Sigmoid colon (tissue), 7 donors: ENCODE data around the gene CHD3. TPM values are rescaled to one million over a fixed set of nuclear protein-coding genes. Genes with fewer than 3 reads are reported as not detected.

Source experiments
- DNase-seq: peaks from one replicate; pipeline ENCODE4 v3.0.0-alpha.2; 2019
- H3K27ac ChIP-seq, 4 donors: fragments of 200-600 bp; sonication (generic); one replicate each; pipeline ENCODE4 v1.5.1; 2016 to 2019; ENCODE audit warnings: mild to moderate bottlenecking in 1 of 4
- H3K27me3 ChIP-seq, 3 donors: fragments of 200-600 bp; sonication (generic); one replicate each; pipeline ENCODE4 v1.5.1; 2019; ENCODE audit warnings: mild to moderate bottlenecking in 1 of 3
- H3K36me3 ChIP-seq, 4 donors: fragments of 200-600 bp; sonication (generic); one replicate each; pipeline ENCODE4 v1.5.1; 2016 to 2019
- H3K4me1 ChIP-seq, 4 donors: fragments of 200-600 bp; sonication (generic); one replicate each; pipeline ENCODE4 v1.5.1; 2017 to 2019
- H3K4me3 ChIP-seq, 4 donors: fragments of 200-600 bp; sonication (generic); one replicate each; pipeline ENCODE4 v1.5.1; 2017 to 2019; ENCODE audit warnings: mild to moderate bottlenecking in 2 of 4, moderate library complexity in 1 of 4
- H3K9me3 ChIP-seq, 4 donors: fragments of 200-600 bp in 3 of 4; sonication (generic) in 3 of 4; one replicate each; pipeline versions ENCODE4 v1.5.1 to v1.6.1; 2013 to 2019
- EP300 ChIP-seq, 4 donors: sonication (generic); formaldehyde crosslinking; IDR thresholded peaks; one replicate each; pipeline ENCODE4 v1.6.1; 2017; ENCODE audit warnings: antibody characterized with exemption in 4 of 4
- POLR2A ChIP-seq, 2 donors: fragments of 450-650 bp; IDR thresholded peaks; one replicate each; pipeline ENCODE4 v1.6.1; 2016; ENCODE audit warnings: antibody characterized with exemption in 2 of 2, mild to moderate bottlenecking in 2 of 2, moderate library complexity in 2 of 2
- POLR2AphosphoS5 ChIP-seq, 4 donors: sonication (generic); formaldehyde crosslinking; IDR thresholded peaks; one replicate each; pipeline ENCODE4 v1.6.1; 2017; ENCODE audit warnings: antibody characterized with exemption in 4 of 4
- WGBS, 2 donors: extraction: QIAGEN DNeasy Blood & Tissue Kit; methylation state at CpG; one replicate each; pipeline ENCODE4 v1.1.7; 2013; 5-methylcytosine and 5-hydroxymethylcytosine counted together
- intact Hi-C: fragments of 100-400 bp; cut with DNase I; formaldehyde crosslinking; loops from one replicate; pipeline ENCODE4 v1.15.1; 2023
- polyA plus RNA-seq, 3 donors: library from polyadenylated mRNA; stranded (reverse); fragments of 200-250 nt; gene quantifications; one replicate each; pipeline ENCODE4 v1.2.3, GENCODE V29; 2013
- total RNA-seq, 4 donors: library from RNA; depleted of rRNA; stranded (reverse); fragments of >200 nt; gene quantifications; one replicate each; pipeline ENCODE4 v1.1.0, GENCODE V29; 2016
- TF ChIP-seq, protein P1 (sequence below), 4 experiments: fragments of 450-650 bp in 3 of 4; fragments of 200-600 bp in 1 of 4; IDR thresholded peaks; one replicate each; pipeline ENCODE4 v1.5.1; 2016 to 2019; ENCODE audit warnings: antibody characterized with exemption in 4 of 4, mild to moderate bottlenecking in 3 of 4, moderate library complexity in 2 of 4
- donor health status: healthy with polysubstance abuse.
- donor health status: Bipolar disorder and iron deficiency.
- donor health status: healthy.

CHD3 gene
- total and polyA plus RNA-seq, 7 donors, result 33.8 to 147 (median 97.2) TPM

DNA sequence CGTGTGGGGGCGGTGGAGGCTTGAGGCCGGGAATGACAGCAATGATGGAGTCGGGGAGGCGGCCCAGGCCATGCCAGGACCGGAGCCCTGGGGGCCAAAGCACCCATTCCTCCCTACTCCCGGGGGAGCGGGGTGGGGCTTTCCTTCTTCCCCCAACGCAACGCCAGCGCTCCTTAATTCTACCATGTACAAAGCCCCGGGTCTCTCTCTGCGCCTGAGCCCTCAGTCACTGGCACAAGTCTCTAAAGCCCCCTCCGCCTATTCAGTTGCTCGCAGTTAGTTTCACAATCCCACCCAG lies 27.7 kb downstream of the CHD3 start:
- Histone ChIP-seq H3K9me3 (no peaks in the 10 kb centered on the region), H3K4me3 (peak overlapping the region; percentile 29 to 59 (median 50)), H3K4me1 (peaks cover 4 to 31% (median 21%) of the 10 kb centered on the region in 4 donors), H3K36me3 (peaks cover 0 to 11% (median 8%) of the 10 kb centered on the region in 4 donors), H3K27me3 (no peaks in the 10 kb centered on the region), H3K27ac (peak overlapping the region; percentile 93 to 99 (median 96))
- 49 to 52% methylated on average over 15 of the region's 15 CpGs for WGBS, 2 donors
- TF ChIP-seq POLR2AphosphoS5 (IDR thresholded peaks at IDR 0.05), result no peak
- TF ChIP-seq EP300 (IDR thresholded peaks at IDR 0.05), result no peak
- TF ChIP-seq, protein P1, sequence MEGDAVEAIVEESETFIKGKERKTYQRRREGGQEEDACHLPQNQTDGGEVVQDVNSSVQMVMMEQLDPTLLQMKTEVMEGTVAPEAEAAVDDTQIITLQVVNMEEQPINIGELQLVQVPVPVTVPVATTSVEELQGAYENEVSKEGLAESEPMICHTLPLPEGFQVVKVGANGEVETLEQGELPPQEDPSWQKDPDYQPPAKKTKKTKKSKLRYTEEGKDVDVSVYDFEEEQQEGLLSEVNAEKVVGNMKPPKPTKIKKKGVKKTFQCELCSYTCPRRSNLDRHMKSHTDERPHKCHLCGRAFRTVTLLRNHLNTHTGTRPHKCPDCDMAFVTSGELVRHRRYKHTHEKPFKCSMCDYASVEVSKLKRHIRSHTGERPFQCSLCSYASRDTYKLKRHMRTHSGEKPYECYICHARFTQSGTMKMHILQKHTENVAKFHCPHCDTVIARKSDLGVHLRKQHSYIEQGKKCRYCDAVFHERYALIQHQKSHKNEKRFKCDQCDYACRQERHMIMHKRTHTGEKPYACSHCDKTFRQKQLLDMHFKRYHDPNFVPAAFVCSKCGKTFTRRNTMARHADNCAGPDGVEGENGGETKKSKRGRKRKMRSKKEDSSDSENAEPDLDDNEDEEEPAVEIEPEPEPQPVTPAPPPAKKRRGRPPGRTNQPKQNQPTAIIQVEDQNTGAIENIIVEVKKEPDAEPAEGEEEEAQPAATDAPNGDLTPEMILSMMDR (IDR thresholded peaks at IDR 0.05), result no peak
- TF ChIP-seq POLR2A (IDR thresholded peaks at IDR 0.05), result no peak
- intact Hi-C loops, result loop anchor here (2.0 to 10.0 kb wide), 2 partner anchors 14 to 138 kb away; partner anchors contain the start of gene TRAPPC1
- DNase-seq, result no peak

DNA sequence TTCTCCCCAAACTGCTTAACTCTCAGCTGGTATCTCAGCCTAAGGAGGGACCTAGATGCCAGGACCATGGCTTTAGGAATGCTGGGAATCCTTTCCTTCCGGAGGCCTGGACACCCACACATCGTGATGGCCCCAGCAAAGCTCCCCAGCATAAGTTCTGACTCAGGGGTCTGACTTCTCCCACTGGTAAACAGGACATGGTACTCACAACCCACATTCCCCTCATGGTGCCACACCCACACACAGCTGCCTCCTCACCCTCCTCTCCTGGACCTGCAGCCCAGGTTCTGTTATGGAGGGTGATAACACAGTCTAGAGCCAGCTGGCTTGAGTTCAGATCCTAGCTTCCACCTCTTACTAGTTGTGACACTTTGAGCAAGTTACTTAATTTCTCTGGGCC lies 28.2 kb downstream of the CHD3 start:
- peak overlapping the region; percentile 93 to 99 (median 96) for H3K27ac ChIP-seq
- TF ChIP-seq EP300 (IDR thresholded peaks at IDR 0.05), result no peak
- TF ChIP-seq, protein P1 (IDR thresholded peaks at IDR 0.05), result no peak
- no peak for TF ChIP-seq POLR2AphosphoS5 (IDR thresholded peaks at IDR 0.05)
- TF ChIP-seq POLR2A (IDR thresholded peaks at IDR 0.05), result no peak
- H3K27me3 ChIP-seq, result no peaks in the 10 kb centered on the region
- no peaks in the 10 kb centered on the region for H3K9me3 ChIP-seq
- no peak for DNase-seq
- H3K4me1 ChIP-seq, result peaks cover 4 to 31% (median 21%) of the 10 kb centered on the region in 4 donors
- intact Hi-C loops, result loop anchor here (2.0 to 10.0 kb wide), 2 partner anchors 14 to 138 kb away; partner anchors contain the start of gene TRAPPC1
- peaks cover 0 to 6% (median 3%) of the 10 kb centered on the region in 4 donors for H3K36me3 ChIP-seq
- 83 to 87% methylated on average over 2 of the region's 2 CpGs for WGBS, 2 donors
- H3K4me3 ChIP-seq, result peak overlapping the region in 2 of 4 donors; percentile 46 to 59

DNA sequence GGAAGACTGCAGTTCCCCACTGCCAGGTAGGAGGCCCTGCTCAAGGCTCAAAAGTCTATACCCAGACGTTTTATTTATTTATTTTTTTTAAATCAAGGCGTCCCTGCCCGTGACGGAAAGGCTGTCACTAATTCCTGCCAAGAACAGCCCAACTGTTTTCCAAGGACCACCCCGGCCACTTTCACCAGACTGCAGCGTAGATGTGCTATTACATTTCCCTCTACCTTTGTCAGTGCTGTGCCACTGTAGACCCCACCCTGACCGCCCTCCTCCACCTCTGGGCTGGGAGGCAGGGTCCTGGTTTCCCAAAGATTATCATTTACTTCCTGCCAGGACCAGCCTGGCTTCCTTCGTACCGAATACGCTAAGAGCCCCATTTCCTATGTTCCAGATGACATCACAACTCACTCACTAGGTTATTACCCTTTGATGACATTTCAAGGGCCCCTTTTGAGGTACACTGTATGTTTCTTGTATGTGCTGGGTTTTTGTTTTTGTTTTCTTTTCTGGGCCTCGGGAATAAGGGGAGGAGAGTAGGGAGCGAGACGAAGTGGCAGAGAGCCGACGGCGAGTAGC lies 33.8 kb downstream of the CHD3 start:
- Histone ChIP-seq H3K4me1 (peaks cover 0 to 14% (median 8%) of the 10 kb centered on the region in 4 donors), H3K27ac (peak overlapping the region; percentile 61 to 67 (median 66)), H3K4me3 (peak overlapping the region; percentile 25 to 52 (median 48)), H3K9me3 (no peaks in the 10 kb centered on the region), H3K27me3 (no peaks in the 10 kb centered on the region), H3K36me3 (no peaks in the 10 kb centered on the region)
- intact Hi-C loops, result no loop called here
- TF ChIP-seq POLR2A (IDR thresholded peaks at IDR 0.05) (no peak), POLR2AphosphoS5 (IDR thresholded peaks at IDR 0.05) (no peak), EP300 (IDR thresholded peaks at IDR 0.05) (no peak)
- TF ChIP-seq, protein P1 (IDR thresholded peaks at IDR 0.05), result no peak
- DNase-seq, result no peak
- WGBS, 2 donors, result 27 to 36% methylated on average over 16 of the region's 16 CpGs

DNA sequence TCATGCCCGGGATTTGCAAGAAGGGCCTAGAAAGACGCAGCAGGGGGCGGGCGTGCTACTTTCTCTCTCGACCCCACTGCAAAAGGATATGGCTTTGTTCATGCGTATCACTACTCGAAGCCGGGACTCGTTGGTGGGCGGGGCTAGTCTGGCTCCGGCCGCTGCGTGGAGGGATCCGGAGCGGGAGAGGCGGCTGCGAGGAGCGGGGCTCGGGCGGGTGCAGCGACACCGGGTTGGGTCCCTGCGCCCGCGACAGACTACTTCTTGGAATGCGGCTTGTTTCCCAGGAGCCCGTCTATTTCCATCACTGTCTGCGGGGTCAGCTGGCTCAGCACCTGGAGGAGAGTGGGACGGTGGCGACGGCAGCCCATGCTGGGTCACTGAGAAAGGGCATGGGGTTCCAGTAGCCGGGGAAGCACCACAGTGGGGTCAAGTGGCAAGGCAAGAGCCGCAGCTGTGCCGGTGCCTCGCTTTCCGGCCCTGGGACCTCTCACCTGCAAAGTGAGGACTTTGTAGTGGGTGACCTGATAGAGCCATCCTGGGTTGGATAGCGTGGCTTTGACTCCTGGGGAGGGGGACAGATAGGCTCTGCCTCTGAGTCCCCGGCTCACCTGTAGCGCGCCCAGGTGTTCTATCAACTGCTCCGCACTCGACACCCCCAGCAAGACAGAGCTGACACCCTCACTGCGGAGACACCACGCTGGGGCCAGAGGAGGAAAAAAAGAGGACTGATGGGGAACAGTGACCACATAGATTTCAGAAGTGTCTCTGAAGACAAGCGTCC lies 34.4 kb downstream of the CHD3 start:
- intact Hi-C loops, result no loop called here
- peak; percentile 93 for DNase-seq
- Histone ChIP-seq H3K27me3 (no peaks in the 10 kb centered on the region), H3K9me3 (no peaks in the 10 kb centered on the region), H3K4me3 (peak overlapping the region; percentile 25 to 52 (median 48)), H3K36me3 (no peaks in the 10 kb centered on the region), H3K4me1 (peaks cover 0 to 14% (median 8%) of the 10 kb centered on the region in 4 donors), H3K27ac (peak overlapping the region; percentile 61 to 67 (median 66))
- TF ChIP-seq, protein P1 (IDR thresholded peaks at IDR 0.05), result no peak
- peak; percentile 46 to 70 for TF ChIP-seq POLR2A (IDR thresholded peaks at IDR 0.05)
- TF ChIP-seq POLR2AphosphoS5 (IDR thresholded peaks at IDR 0.05), result peak; percentile 72 to 84 (median 82)
- WGBS, 2 donors, result 22 to 23% methylated on average over 45 of the region's 45 CpGs
